ENCODE measurements around the gene OR10H3. TPM values are rescaled to one million over a fixed set of nuclear protein-coding genes. Genes with fewer than 3 reads are reported as not detected.

Gene OR10H3
- total and polyA plus RNA-seq, 2 of the 8 experiments (the other 6 are each of a cell fraction or from before 2014, with no cell fraction given) = not detected

DNA sequence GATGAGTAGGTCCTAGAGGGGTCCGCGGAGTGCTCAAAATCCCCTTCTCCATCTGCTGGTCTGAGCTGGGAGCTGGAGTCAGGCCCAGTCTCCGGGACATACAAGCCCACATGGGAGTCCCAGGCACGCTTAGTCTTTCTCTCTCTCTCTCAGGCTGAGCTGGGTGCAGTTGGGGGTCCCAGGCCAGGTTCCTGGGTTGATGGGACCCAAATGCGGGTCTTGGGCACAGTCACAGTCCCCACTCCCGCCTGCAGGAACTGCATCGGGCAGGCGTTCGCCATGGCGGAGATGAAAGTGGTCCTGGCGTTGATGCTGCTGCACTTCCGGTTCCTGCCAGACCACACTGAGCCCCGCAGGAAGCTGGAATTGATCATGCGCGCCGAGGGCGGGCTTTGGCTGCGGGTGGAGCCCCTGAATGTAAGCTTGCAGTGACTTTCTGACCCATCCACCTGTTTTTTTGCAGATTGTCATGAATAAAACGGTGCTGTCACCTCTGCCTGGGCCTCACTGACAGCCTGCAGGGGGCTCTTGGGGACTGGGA, 41.1 kb upstream of the OR10H3 start:
- Histone ChIP-seq H3K23me2 (ENCODE audit: low read depth, low read length) (no peaks in the 10 kb centered on the region), H2AFZ (ENCODE audit: low read length) (no peak overlapping the region)

More for the DNA sequence above, 41.1 kb upstream of the OR10H3 start:
- Histone ChIP-seq H3K36me3 (ENCODE audit: control insufficient read depth in 2 of 4, insufficient read depth in 4 of 4, low read length in 3 of 4) (no peaks in the 10 kb centered on the region), H3K79me2 (ENCODE audit: control insufficient read depth in 1 of 2, insufficient read depth in 2 of 2, low read length in 2 of 2) (no peaks in the 10 kb centered on the region), H3K4me3 (ENCODE audit: extremely low read depth in 1 of 4, insufficient read depth in 2 of 4, low read depth in 3 of 4, low read length in 4 of 4) (no peak overlapping the region), H2BK120ac (replicated peaks; ENCODE audit: low read depth, low read length) (no peak overlapping the region), H4K20me1 (replicated peaks in 1 of 2; ENCODE audit: control insufficient read depth in 1 of 2, insufficient read depth in 2 of 2, low read length in 2 of 2) (no peaks in the 10 kb centered on the region), H2BK20ac (ENCODE audit: low read length) (no peak overlapping the region), H3K79me1 (ENCODE audit: low read depth, low read length) (no peaks in the 10 kb centered on the region), H3K23ac (ENCODE audit: insufficient read length) (no peak overlapping the region), H3K14ac (ENCODE audit: insufficient read length) (no peak overlapping the region), H3K9ac (replicated peaks in 1 of 4; ENCODE audit: extremely low read depth in 1 of 4, low read depth in 3 of 4, low read length in 3 of 4) (no peak overlapping the region), H3K18ac (ENCODE audit: extremely low read depth, low read length) (no peak overlapping the region), H3K4me1 (replicated peaks in 1 of 4; ENCODE audit: control insufficient read depth in 3 of 4, insufficient read depth in 4 of 4, low read length in 3 of 4) (no peaks in the 10 kb centered on the region), H2BK12ac (ENCODE audit: low read depth, low read length) (no peak overlapping the region), H3K4ac (replicated peaks; ENCODE audit: insufficient read length, low read depth, low read length) (no peak overlapping the region), H4K8ac (ENCODE audit: extremely low read depth, insufficient read depth, low read length) (no peak overlapping the region), H4K5ac (ENCODE audit: insufficient read length, low read depth, low read length) (no peak overlapping the region), H3K9me3 (ENCODE audit: insufficient read depth in 2 of 2, low read depth in 1 of 2, low read length in 1 of 2) (peaks cover 44 to 49% of the 10 kb centered on the region in 2 experiments), H2BK5ac (ENCODE audit: low read depth, low read length) (no peak overlapping the region), H3K56ac (replicated peaks; ENCODE audit: insufficient read length, low read depth, low read length) (no peak overlapping the region), H3K27ac (ENCODE audit: low read depth, low read length) (no peak overlapping the region), H4K91ac (replicated peaks; ENCODE audit: insufficient read length, low read length) (no peak overlapping the region), H3K4me2 (ENCODE audit: insufficient read depth in 1 of 2, low read depth in 2 of 2, low read length in 2 of 2) (no peak overlapping the region), H2AK5ac (ENCODE audit: low read depth, low read length) (no peak overlapping the region), H3K27me3 (replicated peaks in 1 of 4; ENCODE audit: control insufficient read depth in 3 of 4, extremely low read depth in 1 of 4, insufficient read depth in 3 of 4, low read length in 3 of 4) (no peaks in the 10 kb centered on the region), H2BK15ac (ENCODE audit: low read length) (no peak overlapping the region)
- POLR2A ChIA-PET (ENCODE audit: partially characterized antibody) = no interaction called here
- TF ChIP-seq CTBP2 (IDR thresholded peaks at IDR 0.05; ENCODE audit: borderline replicate concordance, insufficient read depth, insufficient read length, low read length) (no peak), KDM5A (IDR thresholded peaks at IDR 0.05; ENCODE audit: low read length) (no peak), CBX5 (IDR thresholded peaks at IDR 0.05; ENCODE audit: low read depth, low read length) (no peak), CEBPB (IDR thresholded peaks at IDR 0.05; ENCODE audit: low read depth, low read length) (no peak), EGR1 (IDR thresholded peaks at IDR 0.05; ENCODE audit: borderline replicate concordance, low read depth, low read length) (no peak), NRF1 (IDR thresholded peaks at IDR 0.05; ENCODE audit: low read depth, low read length) (no peak), RFX5 (IDR thresholded peaks at IDR 0.05; ENCODE audit: borderline replicate concordance, low read depth, low read length) (no peak), MAFK (IDR thresholded peaks at IDR 0.05; ENCODE audit: low read depth, low read length) (no peak)
- DNase-seq (ENCODE audit: low read depth in 1 of 2, low spot score in 2 of 2) (no peak), FAIRE-seq (no peak)
- WGBS, 2 experiments (ENCODE audit: extremely low coverage in 1 of 2, insufficient coverage in 1 of 2, insufficient read length in 1 of 2, insufficient replicate concordance in 2 of 2, low coverage in 1 of 2, low lambda C conversion rate in 2 of 2, missing lambda C conversion rate in 1 of 2) = 81% methylated on average over 16 of the region's 19 CpGs; no CpG with 5 or more reads in 1 of the 2 experiments
- CTCF ChIA-PET (ENCODE audit: partially characterized antibody) = no interaction called here
